ENCODE results near the gene PPP1R9B.

PPP1R9B gene

GRCh38 chr17:50192144-50192617 is 41.7 kb upstream of the PPP1R9B start:
- Histone ChIP-seq H3K27me3 (ENCODE audit: insufficient read depth, low read depth, severe bottlenecking) (no peaks in the 10 kb centered on the region), H3K27ac (no peak overlapping the region), H3K9me3 (ENCODE audit: severe bottlenecking) (no peaks in the 10 kb centered on the region), H3K4me3 (ENCODE audit: low read depth, low read length) (no peak overlapping the region), H3K36me3 (peaks cover 18% of the 10 kb centered on the region)
- no peak for TF ChIP-seq CTCF (IDR thresholded peaks at IDR 0.05; ENCODE audit: low read depth, low read length)
- DNase-seq, result no peak

- H3K27me3 ChIP-seq (ENCODE audit: insufficient read depth, low read depth, severe bottlenecking), result no peaks in the 10 kb centered on the region
- H3K36me3 ChIP-seq, result peaks cover 21% of the 10 kb centered on the region
- no peak overlapping the region for H3K4me3 ChIP-seq (ENCODE audit: low read depth, low read length)
- no peaks in the 10 kb centered on the region for H3K9me3 ChIP-seq (ENCODE audit: severe bottlenecking)
- no peak overlapping the region for H3K27ac ChIP-seq
- TF ChIP-seq CTCF (IDR thresholded peaks at IDR 0.05; ENCODE audit: low read depth, low read length), result no peak
- no peak for DNase-seq
Measured at GRCh38 chr17:50191359-50192143, 41.1 kb upstream of the PPP1R9B start.

- H3K27ac ChIP-seq, result no peak overlapping the region
Measured at GRCh38 chr17:50190603-50191358, 40.3 kb upstream of the PPP1R9B start.

GRCh38 chr17:50190293-50190602 is 39.8 kb upstream of the PPP1R9B start:
- peaks cover 31% of the 10 kb centered on the region for H3K36me3 ChIP-seq
- H3K27ac ChIP-seq, result no peak overlapping the region
- H3K27me3 ChIP-seq (ENCODE audit: insufficient read depth, low read depth, severe bottlenecking), result no peaks in the 10 kb centered on the region

More at GRCh38 chr17:50190603-50191358, 40.3 kb upstream of the PPP1R9B start:
- no peak overlapping the region for H3K4me3 ChIP-seq (ENCODE audit: low read depth, low read length)
- peaks cover 26% of the 10 kb centered on the region for H3K36me3 ChIP-seq
- no peaks in the 10 kb centered on the region for H3K27me3 ChIP-seq (ENCODE audit: insufficient read depth, low read depth, severe bottlenecking)
- no peaks in the 10 kb centered on the region for H3K9me3 ChIP-seq (ENCODE audit: severe bottlenecking)
- DNase-seq, result no peak
- TF ChIP-seq CTCF (IDR thresholded peaks at IDR 0.05; ENCODE audit: low read depth, low read length), result no peak

GRCh38 chr17:50189550-50190292 is 39.2 kb upstream of the PPP1R9B start:
- no peak for TF ChIP-seq CTCF (IDR thresholded peaks at IDR 0.05; ENCODE audit: low read depth, low read length)
- Histone ChIP-seq H3K36me3 (peaks cover 31% of the 10 kb centered on the region), H3K9me3 (ENCODE audit: severe bottlenecking) (no peaks in the 10 kb centered on the region), H3K4me3 (ENCODE audit: low read depth, low read length) (no peak overlapping the region), H3K27me3 (ENCODE audit: insufficient read depth, low read depth, severe bottlenecking) (no peaks in the 10 kb centered on the region), H3K27ac (no peak overlapping the region)
- DNase-seq, result no peak

More at GRCh38 chr17:50190293-50190602, 39.8 kb upstream of the PPP1R9B start:
- TF ChIP-seq CTCF (IDR thresholded peaks at IDR 0.05; ENCODE audit: low read depth, low read length), result no peak
- Histone ChIP-seq H3K9me3 (ENCODE audit: severe bottlenecking) (no peaks in the 10 kb centered on the region), H3K4me3 (ENCODE audit: low read depth, low read length) (no peak overlapping the region)
- no peak for DNase-seq

Data from WERI-Rb-1 (cell line).